ENCODE data around the gene TBC1D20.
A peak's percentile ranks its signal among the peaks of the same experiment; 100 is the strongest.
"Not testable (repeated sequence)": the region's sequence is repeated elsewhere in the genome, so short reads cannot be mapped to it uniquely, and the experiment has no call there.

TBC1D20 gene, protein sequence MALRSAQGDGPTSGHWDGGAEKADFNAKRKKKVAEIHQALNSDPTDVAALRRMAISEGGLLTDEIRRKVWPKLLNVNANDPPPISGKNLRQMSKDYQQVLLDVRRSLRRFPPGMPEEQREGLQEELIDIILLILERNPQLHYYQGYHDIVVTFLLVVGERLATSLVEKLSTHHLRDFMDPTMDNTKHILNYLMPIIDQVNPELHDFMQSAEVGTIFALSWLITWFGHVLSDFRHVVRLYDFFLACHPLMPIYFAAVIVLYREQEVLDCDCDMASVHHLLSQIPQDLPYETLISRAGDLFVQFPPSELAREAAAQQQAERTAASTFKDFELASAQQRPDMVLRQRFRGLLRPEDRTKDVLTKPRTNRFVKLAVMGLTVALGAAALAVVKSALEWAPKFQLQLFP

GRCh38 chr20:462199-462991, at the start of gene TBC1D20:
TBC1D20 (minus strand) TSS chr20:462533; CDS start chr20:462405, 128 bp downstream.
- DNase-seq, result peak; percentile 50 to 95

DNA sequence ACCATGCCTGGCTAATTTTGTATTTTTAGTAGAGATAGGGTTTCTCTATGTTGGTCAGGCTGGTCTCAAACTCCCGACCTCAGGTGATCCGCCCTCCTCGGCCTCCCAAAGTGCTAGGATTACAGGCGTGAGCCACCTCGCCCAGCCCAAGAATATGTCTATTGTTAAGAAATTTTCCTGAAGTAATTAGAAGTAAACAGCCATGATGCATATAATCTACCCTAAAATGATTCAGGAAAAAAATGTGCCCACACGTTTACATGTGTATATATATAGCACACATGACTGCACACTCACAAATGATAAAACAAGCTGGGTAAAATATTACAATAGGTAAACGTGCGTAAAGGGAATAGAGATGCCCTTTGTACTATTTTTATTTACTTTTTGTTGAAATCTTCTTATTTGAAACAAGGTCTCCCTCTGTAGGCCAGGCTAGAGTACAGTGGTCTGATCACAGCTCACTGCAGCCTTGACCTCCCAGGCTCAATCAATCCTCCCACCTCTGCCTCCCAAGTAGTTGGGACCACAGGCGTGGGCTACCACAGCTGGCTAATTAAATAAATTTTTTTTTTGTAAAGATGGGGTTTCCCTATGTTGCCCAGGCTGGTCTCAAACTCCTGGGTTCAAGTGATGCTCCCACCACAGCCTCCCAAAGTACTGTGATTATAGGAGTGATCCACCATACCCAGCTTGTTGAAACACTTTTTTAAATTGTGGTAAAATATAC, 48.2 kb upstream of the TBC1D20 start:
- DNase-seq, result not testable (repeated sequence)

GRCh38 chr20:508364-508787, 46.0 kb upstream of the TBC1D20 start:
- not testable (repeated sequence) for DNase-seq

GRCh38 chr20:507761-508332, 45.5 kb upstream of the TBC1D20 start:
- no peak for DNase-seq

DNA sequence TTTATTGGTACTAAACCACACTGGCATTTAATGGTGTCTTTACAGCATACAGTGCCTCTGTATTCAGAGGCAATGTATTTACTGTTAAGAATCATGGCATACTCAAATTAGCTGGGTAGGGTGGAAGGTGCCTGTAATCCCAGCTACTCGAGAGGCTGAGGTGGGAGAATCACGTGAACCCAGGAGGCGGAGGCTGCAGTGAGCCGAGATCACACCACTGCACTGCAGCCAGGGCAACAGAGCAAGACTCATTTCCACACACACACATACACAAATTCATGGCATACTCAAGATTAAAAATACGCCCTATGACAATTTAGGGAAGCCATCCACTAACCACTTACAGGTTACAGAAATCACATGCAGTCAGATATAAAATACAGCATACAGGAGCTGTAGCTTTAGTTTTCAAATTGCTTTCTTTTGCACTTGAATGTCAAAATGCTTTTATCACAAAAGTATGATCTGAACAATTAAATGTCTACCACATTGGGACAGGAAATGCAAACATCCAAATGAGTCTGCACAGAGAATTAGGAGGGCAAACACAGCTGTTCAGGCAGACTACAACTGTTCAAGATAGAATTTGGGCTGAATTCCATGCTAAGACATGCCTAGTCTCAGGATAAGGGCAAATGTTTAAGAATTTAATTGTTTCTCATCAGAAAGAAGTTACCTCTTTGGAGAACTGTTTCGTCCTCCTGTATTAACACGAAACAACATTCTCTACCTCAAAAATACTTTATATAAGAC, 44.8 kb upstream of the TBC1D20 start:
- DNase-seq, result no peak

DNA sequence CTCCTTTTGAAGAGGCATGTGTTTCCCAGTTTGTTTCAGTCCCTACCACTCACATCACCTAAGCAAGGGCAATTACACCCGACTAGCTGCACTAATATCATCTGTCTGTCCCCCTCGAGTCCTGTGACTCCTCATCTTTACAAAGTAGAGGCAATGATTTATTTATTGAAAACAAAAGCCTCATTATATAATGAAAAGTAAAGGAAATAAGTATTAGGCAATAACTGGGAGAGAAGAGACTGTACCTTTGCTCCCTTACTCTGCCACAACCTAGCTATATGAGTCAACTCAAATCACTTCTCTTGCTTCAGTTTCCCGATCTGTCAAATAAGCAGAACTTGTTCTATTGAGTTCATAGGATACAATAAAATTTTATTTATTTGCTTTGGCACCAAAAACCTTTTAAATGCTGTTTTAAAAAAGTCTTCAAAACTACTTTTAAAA, 42.3 kb upstream of the TBC1D20 start:
- DNase-seq, result no peak

- DNase-seq, result no peak
Observed at GRCh38 chr20:503048-503737, 40.9 kb upstream of the TBC1D20 start.

GRCh38 chr20:497979-498378, 35.6 kb upstream of the TBC1D20 start:
- DNase-seq, result no peak

- no peak for DNase-seq
Observed at GRCh38 chr20:496126-496696, 33.9 kb upstream of the TBC1D20 start.

DNA sequence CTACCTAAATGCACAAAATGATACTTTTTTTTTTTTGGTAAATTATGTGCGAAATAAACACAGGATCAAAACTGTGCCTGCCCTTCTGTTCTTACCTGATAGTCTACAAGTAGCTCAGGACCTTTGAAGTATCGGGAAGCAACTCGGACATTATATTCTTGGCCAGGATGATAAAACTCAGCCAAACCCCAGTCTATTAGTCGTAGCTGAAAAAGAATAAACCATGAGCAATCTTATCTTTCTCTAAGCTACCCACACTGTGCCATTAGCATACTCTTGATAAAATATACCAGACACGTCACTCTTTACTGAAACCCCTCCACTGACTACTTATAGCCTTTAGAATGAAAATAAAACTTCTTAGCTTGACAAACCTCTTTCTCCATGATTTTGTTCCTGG, 29.8 kb upstream of the TBC1D20 start:
- no peak for DNase-seq

- DNase-seq, result no peak
Observed at GRCh38 chr20:487655-488054, 25.3 kb upstream of the TBC1D20 start.

DNA sequence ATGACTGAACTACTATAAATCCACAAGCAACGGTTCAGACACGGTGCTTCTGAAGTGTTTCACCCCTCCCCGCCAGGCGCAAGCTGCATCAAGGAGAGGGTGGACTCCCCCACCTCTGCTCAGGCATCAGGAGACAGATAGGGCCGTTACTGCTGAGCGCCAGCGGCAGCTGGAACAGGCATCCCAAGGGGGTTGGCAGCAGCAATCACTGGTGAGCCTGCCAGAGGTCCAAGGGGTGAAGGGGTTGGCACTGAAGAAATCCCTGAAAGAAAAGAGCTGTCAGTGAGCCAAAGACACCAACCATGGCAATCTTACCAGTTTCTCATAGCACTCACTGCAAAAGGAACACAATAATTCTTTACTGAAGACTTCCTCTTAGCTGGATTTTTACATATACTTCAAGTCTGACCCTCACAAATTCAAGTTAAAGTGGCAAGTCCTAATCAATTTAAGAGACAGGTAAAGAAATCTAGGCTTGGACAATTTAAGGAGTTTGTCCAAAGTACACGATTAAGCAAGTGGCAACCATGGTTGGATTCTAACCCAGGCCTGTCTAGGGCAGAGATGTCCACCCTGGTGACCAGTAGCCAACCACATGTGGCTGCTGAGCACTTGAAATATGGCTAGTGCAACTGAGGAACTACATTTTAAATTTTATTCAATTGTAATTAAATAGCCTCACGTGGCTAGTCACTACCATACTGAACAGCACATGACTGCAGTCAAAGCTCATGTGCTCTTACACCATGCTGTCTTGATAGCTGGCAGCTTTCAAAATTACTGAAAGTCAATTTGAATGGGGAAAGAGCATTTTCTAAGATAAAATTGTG, 21.7 kb upstream of the TBC1D20 start:
- DNase-seq, result no peak

DNA sequence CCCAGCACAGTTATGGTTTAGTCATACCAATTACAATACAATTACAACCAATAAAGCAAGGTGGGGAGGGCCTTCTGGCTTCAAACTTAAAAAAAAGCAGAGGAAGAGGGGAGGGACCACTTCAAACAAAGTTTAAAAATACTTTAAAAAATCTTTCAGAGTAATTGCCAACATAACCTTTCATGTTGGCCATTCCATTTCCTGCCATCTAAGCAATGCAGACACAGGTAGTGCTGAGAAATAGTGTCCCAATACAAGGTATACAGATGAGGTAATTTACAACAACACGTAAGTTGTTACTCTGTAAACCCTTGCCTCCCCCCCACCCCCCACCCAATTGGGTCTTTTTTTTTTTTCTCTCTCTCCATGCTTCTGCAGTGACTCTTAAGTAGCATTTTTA, 18.8 kb upstream of the TBC1D20 start:
- DNase-seq, result no peak

GRCh38 chr20:480044-480443, 17.7 kb upstream of the TBC1D20 start:
- DNase-seq, result no peak

- no peak for DNase-seq
Observed at GRCh38 chr20:479487-479886, 17.2 kb upstream of the TBC1D20 start.

- DNase-seq, result peak in 1 of 2 experiments; percentile 76
Observed at GRCh38 chr20:478949-479429, 16.7 kb upstream of the TBC1D20 start.

GRCh38 chr20:478010-478948, 15.9 kb upstream of the TBC1D20 start:
- no peak for DNase-seq

- DNase-seq, result not testable (repeated sequence)
Observed at GRCh38 chr20:476561-477249, 14.4 kb upstream of the TBC1D20 start.

Data from NCI-H446 (cell line).